GM20431 (cell line): ENCODE data around the gene BARX1.
"Not testable (repeated sequence)": the region's sequence is repeated elsewhere in the genome, so short reads cannot be mapped to it uniquely, and the experiment has no call there.

Experiments
- in situ Hi-C: fragments of 300-500 bp; cut with MseI, MboI; formaldehyde crosslinking; loops from one replicate; pipeline ENCODE4 v1.15.0; 2020; ENCODE audit warnings: low sequenced_read_pairs; ENCODE audit not compliant: unreplicated experiment

Gene BARX1

DNA sequence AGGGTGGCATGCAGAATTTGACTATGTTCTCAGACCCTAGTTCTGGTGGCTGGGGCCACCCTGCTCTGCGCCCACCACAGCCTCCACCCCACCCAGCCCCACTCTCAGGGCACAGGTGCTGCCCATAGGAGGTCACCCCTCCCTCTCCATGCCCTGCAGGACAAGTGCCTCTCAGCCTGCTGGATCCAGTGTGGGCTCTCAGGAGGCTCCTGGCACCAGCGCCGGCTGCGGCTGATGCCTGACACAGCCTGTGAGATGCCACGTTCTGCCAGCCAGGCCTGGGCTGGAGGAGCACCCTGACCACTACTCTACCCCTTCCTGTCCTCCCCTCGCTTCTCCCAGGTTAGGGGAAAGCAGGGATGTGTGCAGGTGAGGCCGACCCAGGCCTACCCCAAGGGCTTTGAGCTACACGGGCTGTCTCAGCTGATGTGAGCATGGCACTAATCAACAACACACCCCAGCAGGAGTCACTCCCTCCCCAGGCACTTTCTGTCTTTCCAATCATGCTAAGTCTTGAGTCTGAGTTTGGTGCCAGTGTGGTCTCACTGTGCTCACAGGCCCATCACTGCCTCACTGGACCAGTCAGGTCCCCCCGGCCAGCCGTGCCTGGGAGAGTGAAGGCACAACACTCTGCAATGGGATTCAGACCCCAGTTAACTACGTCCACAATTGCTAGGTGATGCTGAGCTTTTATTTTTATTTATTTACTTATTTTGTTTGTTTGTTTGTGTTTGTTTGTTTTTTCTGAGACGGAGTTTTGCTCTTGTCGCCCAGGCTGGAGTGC, 12.1 kb upstream of the BARX1 start:
- in situ Hi-C loops = no loop called here

GRCh38 chr9:93965830-93966577, 10.8 kb upstream of the BARX1 start:
- in situ Hi-C loops = no loop called here

- in situ Hi-C loops = no loop called here
These were observed 9.5 kb upstream of the BARX1 start for GRCh38 chr9:93964685-93965084.

DNA sequence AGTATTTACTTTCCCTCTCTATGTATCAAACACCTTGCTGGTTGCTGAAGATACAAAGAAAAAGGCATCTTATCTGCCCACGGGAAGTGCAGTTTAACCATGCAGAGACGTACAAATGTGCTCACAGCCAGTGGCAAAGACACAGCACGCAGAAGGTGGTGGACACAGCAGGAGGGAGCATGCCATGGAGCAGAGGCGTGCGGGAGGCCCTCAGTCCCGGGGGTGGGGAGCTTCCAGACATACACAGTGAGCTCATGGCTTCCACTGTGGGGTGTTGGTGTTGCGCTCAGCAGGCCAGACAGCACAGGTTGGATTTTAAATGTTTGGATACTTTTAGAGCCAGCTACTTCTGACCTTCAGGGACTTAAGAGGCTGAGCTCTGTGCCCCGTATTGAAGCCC, 8.8 kb upstream of the BARX1 start:
- in situ Hi-C loops = no loop called here

DNA sequence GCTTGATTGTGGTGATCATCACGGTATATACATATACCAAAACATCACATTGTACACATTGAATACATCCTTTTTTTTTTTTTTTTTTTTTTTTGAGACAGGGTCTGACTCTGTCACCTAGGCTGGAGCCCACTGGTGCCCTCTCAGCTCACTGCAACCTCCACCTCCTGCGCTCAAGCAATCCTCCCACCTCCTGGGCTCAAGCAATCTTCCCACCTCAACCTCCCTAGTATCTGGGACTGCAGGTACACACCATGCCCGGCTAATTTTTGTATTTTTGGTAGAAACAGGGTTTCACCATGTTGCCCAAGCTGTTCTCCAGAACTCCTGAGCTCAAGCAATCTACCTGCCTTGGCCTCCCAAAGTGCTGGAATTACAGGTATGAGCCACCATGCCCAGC, 8.3 kb upstream of the BARX1 start:
- in situ Hi-C loops = not testable (repeated sequence)

DNA sequence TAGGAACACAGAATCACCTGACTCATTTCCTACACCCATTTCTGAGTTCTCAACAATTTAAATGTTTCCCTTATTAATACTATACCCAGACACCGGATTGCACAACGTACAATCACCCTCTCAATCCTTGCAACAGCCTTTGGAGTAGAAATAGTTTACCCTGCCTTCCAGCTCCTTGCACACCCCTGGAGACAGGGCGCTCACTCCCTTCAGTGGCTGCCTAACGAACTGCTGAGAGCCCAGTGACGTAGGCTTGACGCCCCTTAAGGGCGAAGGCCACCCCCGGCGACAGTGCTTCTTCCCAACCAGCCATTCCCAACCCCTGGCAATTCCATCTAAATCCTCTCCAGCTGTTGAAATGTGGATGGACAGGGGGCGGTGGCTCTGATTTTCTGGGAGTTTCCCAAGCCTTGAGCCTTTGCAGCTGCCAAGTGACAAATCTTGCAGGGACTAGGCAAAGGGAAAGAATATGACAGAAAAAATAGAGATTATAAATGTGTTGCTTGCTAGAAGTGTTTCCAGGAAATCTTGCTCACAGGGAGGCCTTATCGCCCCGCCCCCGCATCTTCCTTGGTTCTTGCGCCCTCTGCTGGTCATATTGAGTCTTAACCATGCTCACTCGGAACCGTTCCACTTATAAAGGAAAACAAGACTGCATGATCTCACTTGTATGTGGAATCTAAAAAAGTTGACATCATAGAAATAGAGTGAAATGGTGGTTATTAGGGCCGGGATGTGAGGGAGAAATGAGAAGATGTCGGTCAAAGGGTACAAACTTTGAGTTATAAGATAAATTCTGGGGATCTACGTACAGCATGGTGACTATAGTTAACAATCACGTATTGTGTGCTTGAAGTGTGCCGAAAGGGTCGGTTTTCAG, 7.6 kb upstream of the BARX1 start:
- in situ Hi-C loops = no loop called here

- in situ Hi-C loops = no loop called here
These were observed 6.9 kb upstream of the BARX1 start for GRCh38 chr9:93962017-93962416.

DNA sequence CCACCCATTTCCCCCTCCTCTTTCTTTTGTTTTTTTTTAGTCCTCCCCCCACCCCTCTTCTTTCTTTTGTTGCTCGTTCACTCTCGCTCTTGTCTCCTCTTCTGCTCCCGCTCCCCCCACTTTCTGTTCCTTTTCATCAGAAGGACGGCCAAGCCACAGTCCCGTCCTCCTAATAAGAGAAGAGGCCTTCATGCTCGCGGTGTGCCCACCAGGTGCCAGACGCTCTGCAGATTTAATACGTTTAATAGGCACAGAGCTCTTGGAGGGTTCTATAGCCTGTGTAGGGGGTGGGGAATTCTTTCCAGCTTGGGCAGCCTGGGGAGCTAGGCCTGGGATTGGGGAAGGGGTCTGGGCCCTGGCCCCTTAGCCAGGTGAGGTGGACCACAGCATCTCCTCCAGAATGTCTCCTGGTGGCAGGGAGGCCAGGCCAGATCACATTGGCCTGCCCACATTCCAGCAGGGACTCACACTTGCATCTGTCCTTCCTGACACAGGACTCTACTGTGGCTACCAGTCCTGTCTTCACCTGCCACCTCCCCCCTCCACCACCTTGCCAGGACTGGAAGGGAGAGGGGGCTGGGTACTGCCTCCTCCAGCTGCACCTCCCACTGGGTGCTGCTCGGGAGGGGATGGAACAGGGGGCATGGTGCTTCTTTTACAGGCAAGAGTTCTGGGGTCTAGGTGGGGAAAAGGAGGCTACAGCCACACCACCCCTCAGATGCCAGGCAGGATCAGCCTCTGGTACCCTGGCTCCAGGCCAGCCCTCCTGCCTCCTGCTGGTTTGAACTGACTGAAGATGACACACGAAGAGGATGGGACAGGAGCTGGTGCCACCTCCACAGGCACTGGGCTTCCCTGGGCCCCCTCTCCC, 6.1 kb upstream of the BARX1 start:
- in situ Hi-C loops = no loop called here

GRCh38 chr9:93960221-93960970, 5.2 kb upstream of the BARX1 start:
- in situ Hi-C loops = no loop called here

DNA sequence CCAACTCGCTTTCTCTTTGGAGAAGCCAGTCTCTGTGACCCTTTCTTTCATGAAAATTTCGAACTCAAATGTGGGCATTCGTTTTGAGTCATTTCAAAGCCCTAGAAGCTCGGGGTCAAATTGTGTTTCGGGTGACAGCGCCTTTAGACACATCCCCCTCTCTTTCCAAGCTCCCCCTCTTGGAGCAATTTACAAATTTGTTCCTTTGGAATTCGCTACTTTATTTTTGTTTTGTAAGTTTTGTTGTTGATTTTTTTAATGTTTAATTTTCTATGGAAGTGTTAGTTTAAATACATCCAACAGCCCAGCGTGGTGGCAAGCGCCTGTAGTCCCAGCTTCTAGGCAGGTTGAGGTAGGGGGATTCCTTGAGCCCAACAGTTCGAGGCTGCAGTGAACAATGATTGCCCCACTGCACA, 4.6 kb upstream of the BARX1 start:
- in situ Hi-C loops = loop anchor here (10.0 kb wide), 1 partner anchor 275 kb away; no protein-coding TSS in a partner anchor

DNA sequence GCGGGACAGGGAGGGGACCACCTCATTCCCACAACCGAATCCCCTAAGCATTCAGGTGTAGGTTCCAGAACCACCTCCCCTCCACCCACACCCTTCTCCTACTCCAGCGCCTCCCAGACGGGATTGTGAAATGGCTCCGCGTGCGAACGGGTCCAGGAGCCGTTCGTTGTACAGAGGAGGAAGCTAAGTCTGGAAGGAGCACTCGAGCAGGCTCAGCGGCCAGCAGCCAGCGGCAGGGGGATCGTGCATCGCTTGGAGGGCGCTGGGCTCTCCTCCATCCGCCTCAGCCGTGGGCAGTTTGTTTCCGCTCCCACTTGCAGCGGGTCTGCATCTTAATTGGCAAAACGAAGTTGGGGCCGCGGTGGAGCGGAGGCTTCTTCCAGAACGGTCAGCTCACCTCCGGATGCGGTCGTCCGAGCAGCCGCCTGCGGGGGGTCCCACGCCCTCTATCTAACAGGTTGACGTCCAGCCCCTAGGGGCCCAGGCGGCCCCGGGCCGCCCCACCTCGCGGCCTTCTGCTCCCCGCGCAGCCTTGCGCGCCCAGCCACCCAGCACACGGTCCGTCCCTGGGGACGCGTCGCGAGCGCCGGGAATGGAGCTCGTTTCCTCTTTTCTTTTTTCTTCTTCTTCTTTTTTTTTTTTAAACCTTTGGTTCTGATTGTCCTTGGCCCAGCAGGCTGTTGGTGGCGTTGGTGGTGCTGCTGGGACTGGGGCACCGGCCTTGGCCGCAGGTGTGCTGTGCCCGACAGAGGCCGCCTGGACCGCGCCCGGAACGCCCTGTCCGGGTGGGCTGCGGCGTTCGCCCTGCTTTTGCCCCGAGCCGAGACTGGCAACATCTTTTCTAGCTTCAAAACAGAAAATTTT, 3.9 kb upstream of the BARX1 start:
- in situ Hi-C loops = loop anchor here (10.0 kb wide), 1 partner anchor 274 kb away; no protein-coding TSS in a partner anchor

DNA sequence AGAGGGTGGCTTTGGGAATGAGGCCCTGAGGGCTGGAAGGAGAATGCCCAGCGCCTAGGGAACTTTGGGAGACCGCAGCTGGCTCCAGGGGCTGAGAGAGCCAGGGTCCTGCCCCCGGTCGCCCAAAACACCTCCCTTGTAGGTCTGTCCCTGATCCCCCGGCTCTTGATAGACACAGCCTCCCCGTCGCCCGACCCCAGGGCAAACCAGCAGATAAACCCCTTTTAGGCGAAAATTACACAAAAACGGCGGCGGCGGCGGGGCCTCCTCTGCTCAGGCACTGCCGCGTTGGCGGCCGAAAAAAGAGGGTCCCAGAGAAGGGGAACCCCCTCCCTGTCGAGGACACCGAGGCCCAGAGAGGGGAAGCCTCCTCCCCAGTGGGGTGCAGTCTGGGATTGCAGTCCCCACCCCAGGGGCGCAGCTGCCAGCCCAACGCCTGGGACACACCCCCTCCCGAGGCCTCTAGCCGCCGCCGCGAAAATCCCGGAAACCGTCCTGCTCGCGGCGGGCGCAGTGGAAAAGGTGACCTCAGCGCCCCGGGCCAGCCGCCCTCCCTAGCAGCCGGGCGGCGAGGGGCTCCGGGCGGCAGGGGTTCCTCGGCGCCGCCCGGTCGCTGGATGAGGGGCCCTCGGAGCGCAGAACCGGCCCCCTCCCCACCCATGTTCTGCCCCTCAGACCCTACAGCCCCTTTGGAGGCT, 3.1 kb upstream of the BARX1 start:
- in situ Hi-C loops = loop anchor here (10.0 kb wide), 1 partner anchor 273 kb away; no protein-coding TSS in a partner anchor

- in situ Hi-C loops = loop anchor here (10.0 kb wide), 1 partner anchor 271 kb away; no protein-coding TSS in a partner anchor
These were observed 1.0 kb upstream of the BARX1 start for GRCh38 chr9:93955981-93956784.

DNA sequence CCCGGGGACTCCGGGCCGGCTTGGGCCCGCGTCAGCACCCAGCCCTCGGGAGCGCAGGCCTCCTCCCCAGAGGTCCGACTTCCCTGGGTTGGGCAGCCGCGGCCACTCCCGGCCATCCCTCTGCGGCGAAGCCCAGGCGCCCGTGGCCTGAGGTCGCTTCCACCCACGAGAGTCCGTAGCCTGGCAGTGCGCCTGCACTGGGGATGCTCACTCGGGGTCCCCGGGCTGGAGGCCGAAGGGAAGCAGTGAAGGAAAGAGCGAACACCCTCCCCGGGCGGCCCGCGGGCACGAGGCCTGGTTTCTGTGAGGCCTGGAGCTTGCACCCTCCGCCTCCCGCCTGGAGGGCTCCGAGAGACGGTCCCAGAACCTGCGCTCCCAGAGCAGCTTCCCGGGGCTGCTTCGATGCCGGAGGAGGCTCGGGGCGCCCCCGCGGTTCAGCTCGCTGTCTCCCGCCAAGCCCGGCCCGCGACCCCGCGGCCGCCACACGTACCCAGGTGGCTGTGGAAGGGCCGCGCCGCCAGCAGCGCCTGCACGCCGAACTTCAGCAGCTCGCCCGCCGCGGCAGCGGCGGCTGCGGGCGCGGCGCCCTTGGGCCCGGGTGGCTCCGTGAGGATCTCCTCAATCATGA, 607 bp downstream of the BARX1 start:
- in situ Hi-C loops = loop anchor here (10.0 kb wide), 1 partner anchor 270 kb away; no protein-coding TSS in a partner anchor

DNA sequence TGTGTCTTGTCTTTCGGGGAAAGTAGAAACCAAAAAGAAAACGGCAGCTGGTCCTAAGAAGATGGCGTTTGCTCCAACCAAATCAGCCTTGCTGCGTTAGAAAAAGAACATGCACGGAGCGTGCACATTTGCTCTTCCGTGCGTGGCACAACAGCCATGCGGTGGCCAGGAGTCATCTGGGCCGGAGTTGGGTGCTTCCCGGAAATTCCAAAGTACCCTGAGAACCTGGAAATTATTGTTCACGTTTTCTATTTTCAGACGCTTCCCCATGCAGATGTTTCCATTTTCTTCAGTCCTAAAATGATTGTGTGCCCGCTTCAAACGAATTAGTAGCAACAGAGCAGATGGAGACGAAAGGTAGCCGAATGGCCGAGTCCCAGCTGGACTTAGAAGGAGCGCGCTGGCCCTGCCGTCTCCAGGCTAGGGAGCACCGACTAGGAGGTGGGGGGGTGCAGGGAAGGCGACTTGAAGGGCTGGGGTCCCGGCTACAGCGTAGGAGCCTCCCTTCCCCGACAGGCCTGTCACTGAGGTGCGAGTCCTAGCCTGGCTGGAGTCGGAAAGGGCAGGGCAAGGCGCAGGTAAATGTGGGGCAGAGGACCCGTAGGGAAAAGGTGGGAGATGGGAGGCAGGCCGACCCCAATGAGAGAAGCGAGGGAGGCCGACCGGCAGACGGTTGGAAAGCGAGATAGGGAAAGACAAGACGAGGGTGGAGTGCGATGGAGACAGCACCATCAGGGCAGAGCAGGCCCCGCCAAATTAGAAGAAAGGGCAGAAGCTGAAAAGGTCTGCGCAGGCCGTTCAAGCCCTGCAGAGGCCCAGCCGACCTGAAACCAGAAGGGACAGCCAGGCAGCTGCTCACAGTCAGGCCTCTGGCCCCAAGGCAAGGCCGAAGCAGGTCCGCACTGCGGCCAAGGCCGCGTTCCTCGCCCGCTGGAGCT, 1.4 kb downstream of the BARX1 start:
- in situ Hi-C loops = loop anchor here (10.0 kb wide), 1 partner anchor 269 kb away; no protein-coding TSS in a partner anchor
